ENCODE results near the gene LCMT1. TPM values are rescaled to one million over a fixed set of nuclear protein-coding genes. Genes with fewer than 3 reads are reported as not detected.
A peak's percentile ranks its signal among the peaks of the same experiment; 100 is the strongest.
"Not testable (repeated sequence)": the region's sequence is repeated elsewhere in the genome, so short reads cannot be mapped to it uniquely, and the experiment has no call there.

Gene LCMT1
- total RNA-seq, 1 donor from 2014 or later = 35.7 TPM

- no peak for DNase-seq
- no peak overlapping the region for H3K4me3 ChIP-seq
- H3K27ac ChIP-seq = no peak overlapping the region
- no peak for TF ChIP-seq CTCF (IDR thresholded peaks at IDR 0.05)
- H3K9me3 ChIP-seq = no peaks in the 10 kb centered on the region
- H3K27me3 ChIP-seq (ENCODE audit: low read depth) = no peaks in the 10 kb centered on the region
- no peak for ATAC-seq
- peaks cover 15% of the 10 kb centered on the region for H3K36me3 ChIP-seq
- peaks cover 6% of the 10 kb centered on the region for H3K4me1 ChIP-seq
- intact Hi-C loops (cut with DNase I) = no loop called here
Measured at GRCh38 chr16:25121824-25122600, 10.5 kb downstream of the LCMT1 start.

GRCh38 chr16:25124503-25124902 lies 13.0 kb downstream of the LCMT1 start:
- Histone ChIP-seq H3K9me3 (no peaks in the 10 kb centered on the region), H3K36me3 (peaks cover 14% of the 10 kb centered on the region), H3K4me1 (peaks cover 8% of the 10 kb centered on the region), H3K27me3 (ENCODE audit: low read depth) (no peaks in the 10 kb centered on the region), H3K27ac (no peak overlapping the region), H3K4me3 (no peak overlapping the region)
- no peak for TF ChIP-seq CTCF (IDR thresholded peaks at IDR 0.05)
- DNase-seq = no peak
- no peak for ATAC-seq
- intact Hi-C loops (cut with DNase I) = no loop called here

GRCh38 chr16:25126086-25126666 lies 14.6 kb downstream of the LCMT1 start:
- intact Hi-C loops (cut with DNase I); H3K27ac ChIP-seq; H3K9me3 ChIP-seq; H3K4me3 ChIP-seq; H3K27me3 ChIP-seq (ENCODE audit: low read depth); H3K4me1 ChIP-seq: not testable (repeated sequence)
- DNase-seq = peak; percentile 47
- ATAC-seq = peak; percentile 33 to 63
- peaks cover 30% of the 10 kb centered on the region for H3K36me3 ChIP-seq

GRCh38 chr16:25126820-25127232 lies 15.3 kb downstream of the LCMT1 start:
- ATAC-seq (peak; percentile 89 to 92), DNase-seq (no peak)
- no peaks in the 10 kb centered on the region for H3K9me3 ChIP-seq
- no peak overlapping the region for H3K4me3 ChIP-seq
- peaks cover 8% of the 10 kb centered on the region for H3K4me1 ChIP-seq
- H3K27ac ChIP-seq = no peak overlapping the region
- intact Hi-C loops (cut with DNase I) = no loop called here
- H3K36me3 ChIP-seq = peaks cover 30% of the 10 kb centered on the region
- peak; percentile 40 for TF ChIP-seq CTCF (IDR thresholded peaks at IDR 0.05)
- H3K27me3 ChIP-seq (ENCODE audit: low read depth) = no peaks in the 10 kb centered on the region

- ATAC-seq; H3K27me3 ChIP-seq (ENCODE audit: low read depth); H3K9me3 ChIP-seq; intact Hi-C loops (cut with DNase I); H3K4me1 ChIP-seq; DNase-seq; H3K4me3 ChIP-seq; H3K27ac ChIP-seq: not testable (repeated sequence)
- peaks cover 74% of the 10 kb centered on the region for H3K36me3 ChIP-seq
Measured at GRCh38 chr16:25132751-25133150, 21.2 kb downstream of the LCMT1 start.

- Histone ChIP-seq H3K36me3 (peaks cover 84% of the 10 kb centered on the region), H3K9me3 (no peaks in the 10 kb centered on the region), H3K27me3 (ENCODE audit: low read depth) (no peaks in the 10 kb centered on the region), H3K27ac (no peak overlapping the region), H3K4me3 (no peak overlapping the region), H3K4me1 (no peaks in the 10 kb centered on the region)
- ATAC-seq = peak in 1 of 2 donors; percentile 72
- TF ChIP-seq CTCF (IDR thresholded peaks at IDR 0.05) = no peak
- intact Hi-C loops (cut with DNase I) = no loop called here
- DNase-seq = no peak
Measured at GRCh38 chr16:25134166-25134700, 22.7 kb downstream of the LCMT1 start.
